Measurements from ENCODE around the gene COPZ1. TPM values are rescaled to one million over a fixed set of nuclear protein-coding genes. Genes with fewer than 3 reads are reported as not detected.
"Not testable (repeated sequence)": the region's sequence is repeated elsewhere in the genome, so short reads cannot be mapped to it uniquely, and the experiment has no call there.

The COPZ1 gene
- polyA plus RNA-seq, 3 donors = 78.9 to 190 (median 176) TPM

GRCh38 chr12:54281694-54282093 is 43.2 kb upstream of the COPZ1 start:
- H3K27me3 Mint-ChIP-seq (ENCODE audit: low read depth in 3 of 3); H3K27ac Mint-ChIP-seq; H3K9me3 Mint-ChIP-seq; H2AFZ ChIP-seq (ENCODE audit: insufficient read depth, low read depth, low read length, poor library complexity, severe bottlenecking); H3K9me3 ChIP-seq (replicated peaks in 1 of 2; ENCODE audit: control insufficient read depth in 1 of 2, insufficient read depth in 1 of 2, low read length in 2 of 2); DNase-seq; H3K4me3 Mint-ChIP-seq; H3K27me3 ChIP-seq (ENCODE audit: control insufficient read depth in 2 of 2, insufficient read depth in 2 of 2, low read length in 2 of 2): not testable (repeated sequence)
- H3K4me3 ChIP-seq (replicated peaks in 1 of 3; ENCODE audit: low read depth in 2 of 3, low read length in 3 of 3) = peak overlapping the region; percentile 77 to 95 (median 80)
- peaks cover 78 to 88% of the 10 kb centered on the region in 2 donors for H3K4me1 ChIP-seq (ENCODE audit: control insufficient read depth in 1 of 2, insufficient read depth in 2 of 2, low read length in 2 of 2)
- H3K9ac ChIP-seq (ENCODE audit: insufficient read depth, low read length, poor library complexity, severe bottlenecking) = peak overlapping the region; percentile 81
- peaks cover 60% of the 10 kb centered on the region for H3K4me1 Mint-ChIP-seq
- H3K4me2 ChIP-seq (replicated peaks; ENCODE audit: extremely low read depth, low read length, poor library complexity, severe bottlenecking) = peak overlapping the region; percentile 93
- peaks cover 61% of the 10 kb centered on the region for H4K20me1 ChIP-seq (ENCODE audit: insufficient read depth, low read length)
- peak overlapping the region in 1 of 2 donors; percentile 89 for H3K27ac ChIP-seq (ENCODE audit: low read depth in 1 of 2, low read length in 2 of 2)
- intact Hi-C loops (cut with micrococcal nuclease) = loop anchor here in 1 of 2 donors (2.0 kb wide), 1 partner anchor 15 kb away; no protein-coding TSS in a partner anchor
- peaks cover 45 to 51% of the 10 kb centered on the region in 2 donors for H3K36me3 ChIP-seq (replicated peaks in 1 of 2; ENCODE audit: control insufficient read depth in 1 of 2, insufficient read depth in 2 of 2, low read length in 2 of 2)
- peaks cover 50 to 54% of the 10 kb centered on the region in 2 donors for H3K36me3 Mint-ChIP-seq
- peaks cover 90% of the 10 kb centered on the region for H3K79me2 ChIP-seq (ENCODE audit: insufficient read depth, low read length)
- 20% methylated on average over 1 of the region's 4 CpGs for WGBS (ENCODE audit: insufficient coverage)

- no peak for DNase-seq
- 29% methylated on average over 9 of the region's 11 CpGs for WGBS (ENCODE audit: insufficient coverage)
- peaks cover 63 to 68% of the 10 kb centered on the region in 2 donors for H3K36me3 Mint-ChIP-seq
These were observed 41.9 kb upstream of the COPZ1 start for GRCh38 chr12:54282949-54283593.

DNA sequence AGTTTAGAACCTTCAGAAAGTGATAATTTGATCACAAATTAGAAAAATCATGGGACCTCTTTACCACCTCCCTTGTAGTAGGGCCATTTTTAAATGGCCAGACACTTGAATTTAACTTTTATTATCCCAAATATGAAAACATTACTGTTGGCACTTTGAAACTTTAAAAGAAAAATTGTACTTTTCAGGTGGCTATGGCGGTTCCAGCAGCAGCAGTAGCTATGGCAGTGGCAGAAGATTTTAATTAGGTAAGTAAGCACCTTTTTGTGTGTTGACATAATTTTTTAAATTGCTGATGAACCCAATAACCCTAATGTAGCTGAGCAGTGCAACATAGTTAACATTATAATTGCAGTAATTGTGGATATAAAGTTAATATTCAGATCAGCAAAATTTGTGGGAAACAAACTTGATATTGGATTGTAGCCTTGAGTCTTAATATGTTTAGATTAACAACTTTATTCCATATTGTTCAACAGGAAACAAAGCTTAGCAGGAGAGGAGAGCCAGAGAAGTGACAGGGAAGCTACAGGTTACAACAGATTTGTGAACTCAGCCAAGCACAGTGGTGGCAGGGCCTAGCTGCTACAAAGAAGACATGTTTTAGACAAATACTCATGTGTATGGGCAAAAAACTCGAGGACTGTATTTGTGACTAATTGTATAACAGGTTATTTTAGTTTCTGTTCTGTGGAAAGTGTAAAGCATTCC is 40.7 kb upstream of the COPZ1 start:
- H4K20me1 ChIP-seq (ENCODE audit: insufficient read depth, low read length) = peaks cover 86% of the 10 kb centered on the region
- WGBS (ENCODE audit: insufficient coverage) = no CpG with 5 or more reads among the region's 2 CpGs
- H3K9ac ChIP-seq (ENCODE audit: insufficient read depth, low read length, poor library complexity, severe bottlenecking); H3K9me3 ChIP-seq (replicated peaks in 1 of 2; ENCODE audit: control insufficient read depth in 1 of 2, insufficient read depth in 1 of 2, low read length in 2 of 2); H3K27me3 Mint-ChIP-seq (ENCODE audit: low read depth in 3 of 3); DNase-seq; H3K27me3 ChIP-seq (ENCODE audit: control insufficient read depth in 2 of 2, insufficient read depth in 2 of 2, low read length in 2 of 2); H2AFZ ChIP-seq (ENCODE audit: insufficient read depth, low read depth, low read length, poor library complexity, severe bottlenecking); H3K9me3 Mint-ChIP-seq; intact Hi-C loops (cut with micrococcal nuclease): not testable (repeated sequence)
- H3K27ac ChIP-seq (ENCODE audit: low read depth in 1 of 2, low read length in 2 of 2) = peak overlapping the region in 1 of 2 donors; percentile 7
- H3K36me3 ChIP-seq (replicated peaks in 1 of 2; ENCODE audit: control insufficient read depth in 1 of 2, insufficient read depth in 2 of 2, low read length in 2 of 2) = peaks cover 61 to 77% of the 10 kb centered on the region in 2 donors
- H3K27ac Mint-ChIP-seq = peak overlapping the region in 5 of 7 donors; percentile 35 to 57 (median 38)
- H3K36me3 Mint-ChIP-seq = peaks cover 70 to 80% of the 10 kb centered on the region in 2 donors
- H3K4me3 ChIP-seq (replicated peaks in 1 of 3; ENCODE audit: low read depth in 2 of 3, low read length in 3 of 3) = peak overlapping the region in 1 of 3 experiments; percentile 95
- H3K4me2 ChIP-seq (replicated peaks; ENCODE audit: extremely low read depth, low read length, poor library complexity, severe bottlenecking) = peak overlapping the region; percentile 93
- peaks cover 73% of the 10 kb centered on the region for H3K4me1 Mint-ChIP-seq
- H3K4me3 Mint-ChIP-seq = peak overlapping the region in 1 of 2 donors; percentile 15
- H3K79me2 ChIP-seq (ENCODE audit: insufficient read depth, low read length) = peaks cover 90% of the 10 kb centered on the region
- H3K4me1 ChIP-seq (ENCODE audit: control insufficient read depth in 1 of 2, insufficient read depth in 2 of 2, low read length in 2 of 2) = peaks cover 73 to 89% of the 10 kb centered on the region in 2 donors

More at GRCh38 chr12:54282949-54283593, 41.9 kb upstream of the COPZ1 start:
- Histone ChIP-seq H3K4me3 (replicated peaks in 1 of 3; ENCODE audit: low read depth in 2 of 3, low read length in 3 of 3) (peak overlapping the region in 2 of 3 experiments; percentile 5 to 95), H3K9me3 (replicated peaks in 1 of 2; ENCODE audit: control insufficient read depth in 1 of 2, insufficient read depth in 1 of 2, low read length in 2 of 2) (no peaks in the 10 kb centered on the region), H3K4me2 (replicated peaks; ENCODE audit: extremely low read depth, low read length, poor library complexity, severe bottlenecking) (peak overlapping the region; percentile 93), H3K27me3 (ENCODE audit: control insufficient read depth in 2 of 2, insufficient read depth in 2 of 2, low read length in 2 of 2) (no peaks in the 10 kb centered on the region), H3K79me2 (ENCODE audit: insufficient read depth, low read length) (peaks cover 90% of the 10 kb centered on the region), H4K20me1 (ENCODE audit: insufficient read depth, low read length) (peaks cover 75% of the 10 kb centered on the region), H3K36me3 (replicated peaks in 1 of 2; ENCODE audit: control insufficient read depth in 1 of 2, insufficient read depth in 2 of 2, low read length in 2 of 2) (peaks cover 58 to 65% of the 10 kb centered on the region in 2 donors), H3K4me1 (ENCODE audit: control insufficient read depth in 1 of 2, insufficient read depth in 2 of 2, low read length in 2 of 2) (peaks cover 74 to 89% of the 10 kb centered on the region in 2 donors), H3K9ac (ENCODE audit: insufficient read depth, low read length, poor library complexity, severe bottlenecking) (no peak overlapping the region), H2AFZ (ENCODE audit: insufficient read depth, low read depth, low read length, poor library complexity, severe bottlenecking) (no peak overlapping the region), H3K27ac (ENCODE audit: low read depth in 1 of 2, low read length in 2 of 2) (peak overlapping the region; percentile 29 to 49)
- TF ChIP-seq, protein P1, sequence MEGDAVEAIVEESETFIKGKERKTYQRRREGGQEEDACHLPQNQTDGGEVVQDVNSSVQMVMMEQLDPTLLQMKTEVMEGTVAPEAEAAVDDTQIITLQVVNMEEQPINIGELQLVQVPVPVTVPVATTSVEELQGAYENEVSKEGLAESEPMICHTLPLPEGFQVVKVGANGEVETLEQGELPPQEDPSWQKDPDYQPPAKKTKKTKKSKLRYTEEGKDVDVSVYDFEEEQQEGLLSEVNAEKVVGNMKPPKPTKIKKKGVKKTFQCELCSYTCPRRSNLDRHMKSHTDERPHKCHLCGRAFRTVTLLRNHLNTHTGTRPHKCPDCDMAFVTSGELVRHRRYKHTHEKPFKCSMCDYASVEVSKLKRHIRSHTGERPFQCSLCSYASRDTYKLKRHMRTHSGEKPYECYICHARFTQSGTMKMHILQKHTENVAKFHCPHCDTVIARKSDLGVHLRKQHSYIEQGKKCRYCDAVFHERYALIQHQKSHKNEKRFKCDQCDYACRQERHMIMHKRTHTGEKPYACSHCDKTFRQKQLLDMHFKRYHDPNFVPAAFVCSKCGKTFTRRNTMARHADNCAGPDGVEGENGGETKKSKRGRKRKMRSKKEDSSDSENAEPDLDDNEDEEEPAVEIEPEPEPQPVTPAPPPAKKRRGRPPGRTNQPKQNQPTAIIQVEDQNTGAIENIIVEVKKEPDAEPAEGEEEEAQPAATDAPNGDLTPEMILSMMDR (IDR thresholded peaks at IDR 0.05) = no peak
- H3K9me3 Mint-ChIP-seq = no peaks in the 10 kb centered on the region
- peaks cover 63% of the 10 kb centered on the region for H3K4me1 Mint-ChIP-seq
- no peak overlapping the region for H3K4me3 Mint-ChIP-seq
- intact Hi-C loops (cut with micrococcal nuclease) = loop anchor here in 1 of 2 donors (2.0 kb wide), 1 partner anchor 14 kb away; no protein-coding TSS in a partner anchor
- no peaks in the 10 kb centered on the region for H3K27me3 Mint-ChIP-seq (ENCODE audit: low read depth in 3 of 3)
- H3K27ac Mint-ChIP-seq = peak overlapping the region in 3 of 7 donors; percentile 80 to 88 (median 82)
